Ureter (tissue), 1 donor: ENCODE data around the gene THSD4. TPM values are rescaled to one million over a fixed set of nuclear protein-coding genes. Genes with fewer than 3 reads are reported as not detected.

Experiments
- DNase-seq: peaks from one replicate; pipeline ENCODE4 v3.0.0-alpha.2; 2020; ENCODE audit warnings: low spot score
- total RNA-seq: library from RNA; stranded (reverse); gene quantifications from one replicate; pipeline ENCODE4 v1.2.4, GENCODE V29; 2023
- donor health status: DM: yes; HTN: yes; CAD: no.

THSD4 gene
- total RNA-seq, 1 donor from 2014 or later: 57.9 TPM

- no peak for DNase-seq
These were observed 636.9 kb downstream of the THSD4 start for GRCh38 chr15:71752128-71752527.

GRCh38 chr15:71752604-71753289, 637.5 kb downstream of the THSD4 start:
- peak; percentile 76 for DNase-seq

GRCh38 chr15:71753346-71753745, 638.1 kb downstream of the THSD4 start:
- no peak for DNase-seq

DNA sequence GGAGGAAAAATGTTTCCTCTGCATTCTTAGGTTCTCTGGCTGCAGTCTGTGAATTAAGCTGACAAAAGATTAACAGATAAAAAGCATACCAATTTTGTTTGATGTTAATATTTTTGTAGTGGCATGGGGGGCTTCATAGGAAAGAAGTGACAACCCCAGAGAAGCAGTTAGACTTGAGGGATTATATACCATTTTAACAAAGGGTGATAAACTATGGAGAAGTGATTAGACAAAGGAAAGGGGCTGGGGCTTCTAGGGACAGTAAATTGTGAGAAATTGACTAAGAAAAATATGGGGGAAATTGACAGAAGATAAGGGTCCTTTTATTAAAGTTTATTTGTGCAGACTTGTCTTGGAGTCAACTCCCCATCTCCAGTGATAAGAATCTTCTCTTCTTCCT, 639.4 kb downstream of the THSD4 start:
- no peak for DNase-seq

GRCh38 chr15:71755092-71755970, 640.1 kb downstream of the THSD4 start:
- DNase-seq: no peak

DNA sequence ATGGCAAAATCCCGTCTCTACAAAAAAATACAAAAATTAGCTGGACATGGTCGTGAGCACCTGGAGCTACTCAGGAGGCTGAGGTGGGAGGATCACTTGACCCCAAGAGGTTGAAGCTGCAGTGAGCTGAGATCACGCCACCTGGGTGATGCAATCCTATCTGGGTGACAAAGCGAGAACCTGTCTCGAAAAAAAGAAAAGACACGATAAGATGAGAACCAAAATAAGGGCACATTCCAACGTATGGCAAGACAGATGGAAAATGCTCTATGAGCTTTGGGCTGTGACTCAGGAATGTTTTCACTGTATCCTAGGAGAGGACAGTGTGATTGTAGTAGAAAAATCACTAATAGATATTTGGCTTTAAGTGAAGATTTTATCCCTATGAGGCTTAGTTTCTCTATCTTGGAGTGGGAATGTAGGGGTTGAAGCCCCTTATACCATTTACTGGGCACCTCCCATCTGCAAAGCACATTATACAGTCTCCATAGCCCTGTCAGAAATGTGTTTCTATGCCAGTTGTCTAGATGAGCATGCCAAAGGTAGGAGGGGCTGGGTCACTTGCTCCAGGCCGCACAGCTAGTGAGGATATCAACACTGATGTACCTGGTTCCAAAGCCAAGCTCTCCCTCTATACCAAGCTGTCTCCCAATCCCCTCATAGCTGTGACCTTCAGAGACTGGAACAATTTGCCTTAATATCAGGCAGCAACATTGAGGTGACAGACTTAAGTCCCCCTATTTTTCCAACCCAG, 641.5 kb downstream of the THSD4 start:
- DNase-seq: no peak

- DNase-seq: no peak
These were observed 642.7 kb downstream of the THSD4 start for GRCh38 chr15:71757741-71758530.

DNA sequence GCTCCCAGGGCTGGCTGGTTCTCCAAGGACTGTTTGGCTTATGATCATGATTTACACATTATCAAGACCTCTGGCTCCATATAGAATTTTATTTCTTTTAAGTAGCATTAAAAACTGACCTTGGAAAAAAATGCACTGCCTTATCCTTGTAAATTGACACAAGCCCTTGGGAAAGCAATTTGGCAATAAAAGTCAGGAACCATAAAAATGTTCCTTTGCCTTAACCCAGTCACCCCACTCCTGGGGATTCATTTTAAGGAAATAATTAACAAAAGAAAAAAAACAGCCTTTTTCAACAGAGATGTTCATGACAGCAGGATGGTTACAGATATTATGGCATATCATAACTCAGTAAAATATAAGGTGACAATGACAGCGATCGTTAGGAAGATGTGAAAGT, 643.4 kb downstream of the THSD4 start:
- no peak for DNase-seq

- DNase-seq: no peak
These were observed 645.6 kb downstream of the THSD4 start for GRCh38 chr15:71760852-71761251.

DNA sequence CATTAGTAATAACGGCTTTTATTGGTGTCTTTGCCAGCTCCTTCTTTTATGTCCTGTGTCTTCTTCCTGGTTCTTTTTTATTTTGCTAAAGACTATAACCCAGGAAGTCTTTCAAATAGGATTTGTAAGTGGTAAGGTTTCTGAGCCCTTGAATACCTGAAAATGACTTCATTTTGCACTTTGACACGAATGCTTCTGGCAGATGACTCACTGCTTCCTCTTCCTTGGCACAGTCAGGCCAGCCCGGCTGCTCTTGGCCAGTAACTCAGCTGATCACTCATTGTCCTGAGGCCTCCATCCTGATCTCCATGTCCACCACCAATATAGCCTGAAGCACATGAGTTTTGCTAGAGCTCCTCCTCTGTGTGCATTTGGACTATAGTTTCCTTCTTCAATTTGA, 646.4 kb downstream of the THSD4 start:
- DNase-seq: peak; percentile 67

DNA sequence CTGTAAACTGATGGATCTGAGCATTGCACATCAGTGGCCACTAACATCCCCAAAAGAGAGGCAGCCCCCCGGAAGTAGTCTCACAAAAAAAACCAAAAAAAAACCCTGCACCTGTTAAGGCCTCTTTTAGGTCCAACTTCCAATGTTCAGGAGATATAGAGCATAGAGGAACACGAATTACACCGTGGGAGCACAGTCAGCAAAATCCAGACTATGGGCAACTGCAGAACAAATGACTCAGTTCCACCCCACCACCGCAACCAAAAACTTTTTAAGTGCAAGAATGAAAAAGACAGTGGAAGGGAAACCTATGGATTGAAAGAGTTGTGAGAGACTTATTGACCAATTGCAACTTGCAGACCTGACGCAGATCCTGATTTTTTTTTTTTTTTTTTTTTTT, 652.9 kb downstream of the THSD4 start:
- no peak for DNase-seq

- no peak for DNase-seq
These were observed 658.1 kb downstream of the THSD4 start for GRCh38 chr15:71773206-71773859.

DNA sequence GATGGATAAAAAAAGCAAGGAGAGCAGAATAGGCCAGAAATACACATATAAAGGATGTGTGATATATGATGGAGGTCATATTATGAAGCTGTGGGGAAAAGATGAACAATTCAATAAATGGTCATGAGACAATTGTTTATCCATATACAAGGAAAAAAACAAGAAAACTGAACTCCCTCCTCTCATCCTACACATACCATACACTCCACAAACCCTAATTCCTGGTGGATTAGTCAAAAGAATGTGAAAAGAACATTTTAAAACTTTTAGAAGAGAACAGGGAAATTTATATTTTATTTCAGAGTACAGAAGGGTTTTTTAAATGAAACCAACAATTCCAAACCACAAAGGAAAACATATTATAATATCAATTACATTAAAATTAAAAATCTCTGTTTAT, 660.6 kb downstream of the THSD4 start:
- no peak for DNase-seq

DNA sequence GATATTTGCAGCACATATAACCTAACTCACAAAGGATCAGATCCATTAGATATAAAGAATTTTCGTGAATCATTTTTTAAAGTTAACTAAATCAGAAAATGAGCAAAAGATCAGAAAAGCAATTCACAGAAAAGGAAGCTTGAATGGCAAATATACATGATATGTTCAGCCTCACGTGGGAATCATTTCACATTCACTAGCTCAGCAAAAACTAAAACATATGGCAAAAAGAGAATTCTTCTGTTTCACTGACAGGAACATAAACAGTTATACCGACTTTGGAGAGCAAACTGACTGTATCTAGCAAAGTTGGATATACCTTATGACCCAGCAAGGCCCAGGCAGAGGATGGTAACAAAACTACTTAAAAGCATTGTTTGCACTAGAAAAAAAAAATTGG, 661.0 kb downstream of the THSD4 start:
- DNase-seq: no peak

GRCh38 chr15:71777216-71777943, 662.1 kb downstream of the THSD4 start:
- DNase-seq: no peak

DNA sequence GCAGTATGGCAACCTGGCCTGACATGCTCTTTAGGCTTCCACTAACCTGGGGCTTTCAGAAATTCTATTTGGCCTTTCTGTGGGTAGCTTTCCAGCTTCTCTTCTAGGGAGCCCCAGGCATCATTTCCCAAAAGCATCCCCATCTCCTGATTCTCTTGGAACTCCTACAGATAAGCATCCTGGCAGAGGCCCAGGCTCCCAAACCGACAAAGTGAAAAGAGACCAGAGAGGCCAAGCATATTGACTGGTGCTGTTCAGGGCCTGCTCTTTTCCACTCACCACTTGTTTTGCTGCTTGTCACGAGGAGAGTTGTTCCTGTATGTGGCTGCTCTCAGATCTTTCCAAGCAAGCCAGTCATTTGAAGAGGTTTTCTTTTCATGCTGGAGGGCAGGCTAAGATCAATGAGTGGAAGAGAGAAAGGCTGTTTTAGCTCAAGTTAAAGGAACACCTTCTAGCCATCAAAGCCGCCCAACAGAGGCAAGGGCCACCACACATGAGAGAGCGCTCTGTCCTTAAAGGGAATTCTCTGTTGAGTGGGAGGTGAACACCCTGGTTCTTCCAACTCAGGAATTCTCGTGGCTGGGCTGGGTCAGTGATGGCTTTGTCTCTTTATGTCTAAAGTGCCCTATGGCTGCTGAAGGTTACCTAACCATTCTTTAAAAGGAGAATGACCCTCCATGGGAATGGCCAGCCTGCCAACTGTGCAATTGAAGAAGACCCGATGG, 664.0 kb downstream of the THSD4 start:
- DNase-seq: no peak

GRCh38 chr15:71780115-71780976, 665.1 kb downstream of the THSD4 start:
- DNase-seq: no peak

GRCh38 chr15:71781179-71781964, 666.1 kb downstream of the THSD4 start:
- no peak for DNase-seq
